Measurements from ENCODE around the gene ATP6V1E1. TPM values are rescaled to one million over a fixed set of nuclear protein-coding genes. Genes with fewer than 3 reads are reported as not detected.

The ATP6V1E1 gene
- total and polyA plus RNA-seq, 2 of the 13 experiments (the other 11 are each of a cell fraction or from before 2014, with no cell fraction given) = 69.3 to 90.9 TPM

- no peak for TF ChIP-seq HMG20B (CRISPR knock-in tag; conservative IDR thresholded peaks at IDR 0.05)
- TF ChIP-seq, protein P1, sequence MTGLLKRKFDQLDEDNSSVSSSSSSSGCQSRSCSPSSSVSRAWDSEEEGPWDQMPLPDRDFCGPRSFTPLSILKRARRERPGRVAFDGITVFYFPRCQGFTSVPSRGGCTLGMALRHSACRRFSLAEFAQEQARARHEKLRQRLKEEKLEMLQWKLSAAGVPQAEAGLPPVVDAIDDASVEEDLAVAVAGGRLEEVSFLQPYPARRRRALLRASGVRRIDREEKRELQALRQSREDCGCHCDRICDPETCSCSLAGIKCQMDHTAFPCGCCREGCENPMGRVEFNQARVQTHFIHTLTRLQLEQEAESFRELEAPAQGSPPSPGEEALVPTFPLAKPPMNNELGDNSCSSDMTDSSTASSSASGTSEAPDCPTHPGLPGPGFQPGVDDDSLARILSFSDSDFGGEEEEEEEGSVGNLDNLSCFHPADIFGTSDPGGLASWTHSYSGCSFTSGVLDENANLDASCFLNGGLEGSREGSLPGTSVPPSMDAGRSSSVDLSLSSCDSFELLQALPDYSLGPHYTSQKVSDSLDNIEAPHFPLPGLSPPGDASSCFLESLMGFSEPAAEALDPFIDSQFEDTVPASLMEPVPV (CRISPR knock-in tag; IDR thresholded peaks at IDR 0.05) = peak; percentile 61; the same call in 1 of the 2 replicates
- TF ChIP-seq MYC (CRISPR knock-in tag; IDR thresholded peaks at IDR 0.05; ENCODE audit: borderline replicate concordance) = peak; percentile 67; the same call in 1 of the 2 replicates
- peak; percentile 48; the same call in 1 of the 2 replicates for TF ChIP-seq ZNF205 (CRISPR knock-in tag; IDR thresholded peaks at IDR 0.05)
- peak; percentile 57 for TF ChIP-seq SRSF1 (optimal IDR thresholded peaks at IDR 0.05; ENCODE audit: low read depth, low read length)
- TF ChIP-seq ZBTB20 (CRISPR knock-in tag; IDR thresholded peaks at IDR 0.05; ENCODE audit: borderline replicate concordance, low read depth) = no peak
- TF ChIP-seq ZNF136 (CRISPR knock-in tag; IDR thresholded peaks at IDR 0.05; ENCODE audit: low read depth) = peak; percentile 53; the same call in 1 of the 2 replicates
- peak; percentile 21; the same call in 1 of the 2 replicates for TF ChIP-seq DMAP1 (CRISPR knock-in tag; IDR thresholded peaks at IDR 0.05)
- peak; percentile 50; the same call in 1 of the 2 replicates for TF ChIP-seq ATF7 (IDR thresholded peaks at IDR 0.05)
- peak; percentile 93 for TF ChIP-seq ATF7 (CRISPR knock-in tag; IDR thresholded peaks at IDR 0.05)
- no peak; the same call in 1 of the 2 replicates for TF ChIP-seq TP53 (CRISPR knock-in tag; conservative IDR thresholded peaks at IDR 0.05)
- TF ChIP-seq NFKBIZ (CRISPR knock-in tag; IDR thresholded peaks at IDR 0.05) = no peak
- TF ChIP-seq ZNF235 (CRISPR knock-in tag; IDR thresholded peaks at IDR 0.05; ENCODE audit: borderline replicate concordance) = peak; percentile 72; the same call in 1 of the 2 replicates
- peak; percentile 63; the same call in 1 of the 2 replicates for TF ChIP-seq KDM5B (CRISPR knock-in tag; IDR thresholded peaks at IDR 0.05; ENCODE audit: borderline replicate concordance)
- peak; percentile 89 for TF ChIP-seq CREB1 (IDR thresholded peaks at IDR 0.05)
- TF ChIP-seq CREB1 (CRISPR knock-in tag; IDR thresholded peaks at IDR 0.05) = peak; percentile 94
- peak; percentile 65; the same call in 1 of the 2 replicates for TF ChIP-seq HDAC1 (CRISPR knock-in tag; IDR thresholded peaks at IDR 0.05)
- peak; percentile 63; the same call in 1 of the 2 replicates for TF ChIP-seq ARNT2 (CRISPR knock-in tag; IDR thresholded peaks at IDR 0.05; ENCODE audit: low read depth)
- TF ChIP-seq ZNF609 (CRISPR knock-in tag; IDR thresholded peaks at IDR 0.05; ENCODE audit: borderline replicate concordance) = no peak
- 0 out of 2 replicates have a peak, but pooled peaks have one; percentile 59 for TF ChIP-seq ZNF564 (CRISPR knock-in tag; IDR thresholded peaks at IDR 0.05)
- peak; percentile 68 for TF ChIP-seq ZC3H13 (CRISPR knock-in tag; IDR thresholded peaks at IDR 0.05)
- TF ChIP-seq ELF1 (CRISPR knock-in tag; IDR thresholded peaks at IDR 0.05) = peak; percentile 84
- TF ChIP-seq ZNF772 (CRISPR knock-in tag; IDR thresholded peaks at IDR 0.05) = peak; percentile 49; the same call in 1 of the 2 replicates
- peak; percentile 28 for TF ChIP-seq HNRNPH1 (optimal IDR thresholded peaks at IDR 0.05; ENCODE audit: low read depth, low read length)
- no peak for TF ChIP-seq NAIF1 (CRISPR knock-in tag; IDR thresholded peaks at IDR 0.05; ENCODE audit: borderline replicate concordance)
These were observed 10.1 kb upstream of the ATP6V1E1 start, which contains the start of gene BCL2L13 (continued) for GRCh38 chr22:17638432-17639246.

Data from HepG2 (cell line).